SK-N-MC (cell line): ENCODE results near the gene TAOK1.

Experiments
- EZH2 ChIP-seq: fragments of 200-600 bp; sonication (generic); IDR thresholded peaks from one replicate; pipeline ENCODE4 v1.6.1; 2017; ENCODE audit warnings: antibody characterized with exemption
- FOXP2 ChIP-seq: optimal IDR thresholded peaks from 2 replicates; pipeline ENCODE3; 2011; ENCODE audit warnings: mild to moderate bottlenecking, moderate library complexity; ENCODE audit not compliant: insufficient read depth; ENCODE audit errors: extremely low read length, control extremely low read depth

DNA sequence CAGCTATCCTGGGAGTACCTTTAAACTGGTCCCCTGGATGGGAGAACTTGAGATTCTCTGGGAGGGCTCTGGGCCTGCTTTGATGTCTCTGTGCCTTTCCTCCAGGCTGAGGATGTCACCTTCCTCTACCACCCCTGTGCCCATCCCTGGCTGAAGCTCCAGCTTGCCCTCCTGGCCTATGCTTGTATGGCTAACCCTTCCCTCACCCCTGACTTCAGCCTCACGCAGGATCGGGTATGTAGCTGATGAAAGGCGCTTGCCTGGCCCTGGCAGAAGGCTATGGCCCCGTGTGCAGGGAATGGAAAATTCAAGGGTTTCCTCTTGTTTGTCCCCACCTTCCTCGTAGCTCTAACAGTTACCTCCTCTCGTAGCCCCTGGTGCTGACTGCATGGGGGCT, 181.3 kb downstream of the TAOK1 start:
- TF ChIP-seq EZH2: no peak
- no peak for TF ChIP-seq FOXP2
